ENCODE measurements around the gene FHL1.

GRCh38 chrX:136251041-136251991 is 104.0 kb downstream of the FHL1 start, which contains the start of gene MAP7D3:
- no peak for TF ChIP-seq EZH2 (IDR thresholded peaks at IDR 0.05)
- TF ChIP-seq POLR2AphosphoS5 (IDR thresholded peaks at IDR 0.05; ENCODE audit: borderline replicate concordance, low read depth, low read length): peak; percentile 74; the same call in 1 of the 2 replicates
- TF ChIP-seq FOXP2 (optimal IDR thresholded peaks at IDR 0.05; ENCODE audit: control extremely low read depth, extremely low read length, insufficient read depth): no peak
